SW480 (cell line): Measurements from ENCODE around the gene HHIPL1.

Experiments
- DNase-seq: peaks from one replicate; pipeline ENCODE4 v3.0.0-alpha.2; 2016; ENCODE audit warnings: low spot score

HHIPL1 gene

DNA sequence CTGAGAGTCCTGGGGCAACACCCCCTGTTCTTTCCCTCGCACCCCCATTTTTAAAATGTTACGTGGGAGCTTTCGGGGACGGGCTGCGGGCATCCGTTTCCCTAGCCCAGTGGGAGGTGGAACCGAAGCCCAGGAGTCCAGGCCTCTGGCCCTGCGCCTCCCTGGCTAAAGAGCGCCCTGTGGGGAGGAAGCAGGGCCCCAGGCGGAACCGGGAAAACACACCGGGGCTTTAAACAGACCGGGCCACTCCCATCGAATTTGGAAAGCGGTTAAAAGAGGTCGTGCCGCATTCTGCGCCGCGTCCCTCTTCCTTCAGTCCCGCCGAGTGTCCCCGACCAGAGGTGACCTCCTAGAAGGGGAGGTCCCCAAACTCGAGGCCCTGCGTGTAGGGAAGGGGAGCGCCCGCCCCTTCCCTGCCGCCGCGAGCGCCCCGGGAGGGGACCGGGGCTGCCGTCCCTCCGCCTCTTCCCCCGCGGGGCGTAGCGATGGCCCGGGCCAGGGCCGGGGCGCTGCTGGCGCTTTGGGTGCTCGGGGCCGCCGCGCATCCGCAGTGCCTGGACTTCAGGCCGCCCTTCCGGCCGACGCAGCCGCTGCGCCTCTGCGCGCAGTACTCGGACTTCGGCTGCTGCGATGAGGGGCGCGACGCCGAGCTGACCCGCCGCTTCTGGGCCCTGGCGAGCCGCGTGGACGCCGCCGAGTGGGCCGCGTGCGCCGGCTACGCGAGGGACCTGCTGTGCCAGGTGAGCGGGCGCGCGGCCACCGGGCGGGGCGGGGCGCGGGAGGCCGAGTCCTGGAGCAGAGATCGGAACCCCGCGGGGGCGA is at the start of gene HHIPL1:
TSS of gene HHIPL1 (plus strand) at position 407 of the 822 bp plus-strand sequence. CDS start at position 486, 79 bp downstream.
- DNase-seq: no peak

- DNase-seq: no peak
Observed at GRCh38 chr14:99595524-99595923, 49.4 kb upstream of the HHIPL1 start.

- no peak for DNase-seq
Observed at GRCh38 chr14:99596071-99596627, 48.8 kb upstream of the HHIPL1 start.

GRCh38 chr14:99596772-99597171 is 48.2 kb upstream of the HHIPL1 start:
- DNase-seq: no peak

DNA sequence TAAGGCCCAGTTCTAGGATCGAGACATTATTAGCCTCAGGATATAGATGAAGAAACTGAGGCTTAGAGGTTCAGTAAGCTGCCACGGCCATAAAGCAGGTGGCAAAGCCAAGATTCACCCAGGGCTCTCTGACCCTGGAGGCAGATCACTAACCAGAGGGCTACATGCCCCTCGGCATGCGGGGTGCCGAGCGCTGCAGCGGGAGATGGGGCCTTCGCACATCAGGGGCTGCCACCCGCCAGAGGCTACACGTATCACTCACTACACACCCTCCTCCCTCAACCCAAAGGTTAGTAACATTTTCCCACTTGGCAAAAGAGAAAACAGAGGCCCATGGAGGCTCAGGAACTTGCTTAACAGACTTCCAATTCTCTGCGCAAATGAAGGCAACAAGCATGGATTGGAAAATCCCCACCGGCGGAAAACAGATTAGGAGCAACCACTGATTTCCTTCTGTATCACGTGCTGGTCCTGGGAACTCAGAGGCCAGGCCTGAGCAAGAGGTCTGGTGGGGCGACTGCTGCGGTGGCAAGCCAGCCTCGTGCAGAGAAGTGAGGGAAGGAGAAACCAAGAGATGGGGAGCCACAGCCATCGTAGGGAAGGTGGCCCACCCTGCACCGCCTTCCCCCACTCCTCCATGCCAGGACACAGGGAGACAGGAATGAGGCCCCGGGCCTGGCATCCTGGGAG is 46.9 kb upstream of the HHIPL1 start:
- DNase-seq: no peak

GRCh38 chr14:99598774-99599173 is 46.2 kb upstream of the HHIPL1 start:
- no peak for DNase-seq

DNA sequence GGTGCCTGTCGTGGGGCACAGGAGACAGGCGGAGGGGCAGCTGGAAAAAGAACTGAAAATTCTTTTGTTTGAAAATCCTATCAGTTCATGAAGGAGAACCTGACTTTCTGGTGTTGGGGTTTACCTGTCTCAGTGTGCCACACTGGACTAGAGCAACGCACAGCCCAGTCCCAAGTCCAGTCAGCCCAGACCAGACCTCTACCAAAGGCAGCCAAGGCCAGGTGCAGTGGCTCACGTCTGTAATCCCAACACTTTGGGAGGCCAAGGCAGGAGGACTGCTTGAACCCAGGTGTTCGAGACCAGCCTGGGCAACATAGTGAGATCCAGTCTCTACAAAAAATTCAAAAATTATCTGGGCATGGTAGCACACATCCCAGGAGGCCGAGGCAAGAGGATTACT is 45.5 kb upstream of the HHIPL1 start:
- no peak for DNase-seq

DNA sequence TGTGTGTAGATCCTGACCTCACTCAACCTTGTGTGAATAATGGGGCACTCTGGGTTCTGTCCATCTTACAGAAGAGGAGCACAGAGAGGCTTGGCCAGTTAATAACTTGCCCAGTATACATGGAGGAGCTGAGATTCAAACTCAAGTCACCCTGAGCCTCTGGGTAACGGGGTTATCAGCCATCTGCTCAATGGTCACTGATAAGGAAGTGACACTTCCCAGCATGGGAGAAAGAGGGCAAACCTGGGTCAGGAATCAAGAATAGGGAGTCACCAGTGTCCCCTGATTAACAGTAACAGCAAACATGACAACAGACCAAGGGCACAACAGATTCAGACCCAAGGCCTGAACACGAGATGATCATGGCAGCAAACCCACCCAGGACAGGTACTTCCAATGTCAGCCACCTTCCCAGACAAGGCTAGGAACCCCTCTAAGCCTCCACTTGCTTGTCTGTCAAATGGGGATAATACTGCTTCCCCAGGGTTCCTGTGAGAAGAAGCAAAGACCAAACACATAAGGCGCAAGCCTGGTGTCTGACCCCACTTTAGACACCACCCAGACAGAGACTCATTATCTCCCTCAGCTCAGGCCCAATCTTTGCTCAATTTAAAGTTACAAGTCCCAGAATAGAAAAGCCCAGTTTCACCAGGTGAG is 44.6 kb upstream of the HHIPL1 start:
- no peak for DNase-seq

DNA sequence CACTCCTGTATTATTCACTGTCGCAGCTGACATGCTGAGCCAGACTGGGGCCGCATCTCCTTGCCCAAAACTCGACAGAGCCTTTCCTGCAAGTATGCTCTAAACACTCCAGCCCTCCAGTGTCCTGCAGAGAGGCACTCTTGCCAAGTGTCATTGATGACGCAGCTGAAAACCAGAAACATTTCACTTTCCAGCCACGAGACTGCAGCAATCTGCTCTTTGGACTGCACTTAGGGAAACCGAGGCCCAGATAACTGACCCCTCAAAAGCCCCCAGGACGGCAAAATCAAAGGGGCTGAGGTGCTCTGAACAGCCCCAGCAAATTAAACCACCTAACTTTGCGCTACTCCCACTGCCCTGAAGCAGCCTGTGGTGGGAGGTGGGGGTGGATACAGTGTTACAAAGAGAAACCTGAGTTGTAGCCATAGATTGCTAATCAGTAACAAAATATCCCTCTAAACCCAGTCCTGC is 43.5 kb upstream of the HHIPL1 start:
- no peak for DNase-seq

DNA sequence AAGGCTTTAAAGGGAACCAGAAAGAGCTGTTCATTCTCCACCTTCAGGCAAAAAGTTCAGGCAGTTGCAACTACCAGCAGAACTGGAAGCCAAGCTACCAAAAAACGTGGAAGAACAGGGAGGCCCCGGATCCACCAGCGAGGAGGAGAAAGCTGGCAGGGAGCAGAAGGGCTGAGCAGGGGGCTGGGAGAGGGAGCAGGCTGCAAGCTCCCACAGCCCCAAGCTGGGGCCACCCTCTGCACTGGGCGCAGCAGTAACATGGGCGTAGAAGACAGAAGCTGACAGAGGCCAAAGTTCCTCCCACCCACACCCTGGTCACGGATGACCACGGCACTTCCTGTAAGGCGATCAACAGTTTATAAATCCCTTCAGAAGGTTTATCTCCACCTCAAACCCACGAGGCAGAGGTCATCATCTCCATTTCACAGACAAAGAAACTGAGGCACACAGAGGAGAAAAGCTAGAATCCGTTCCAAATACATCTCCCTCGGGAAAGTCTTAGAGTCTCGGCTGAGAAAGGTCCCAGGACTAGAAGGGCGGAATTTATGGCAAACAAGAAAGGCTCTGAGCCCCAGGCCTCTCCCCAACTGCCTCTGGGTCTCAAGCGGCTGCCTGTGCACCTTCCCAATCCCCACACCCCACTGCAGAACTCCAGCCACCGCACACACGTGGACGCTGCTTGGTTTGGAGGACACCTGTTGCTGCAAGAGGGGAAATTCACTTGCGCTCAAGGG is 42.7 kb upstream of the HHIPL1 start:
- peak; percentile 49 for DNase-seq

GRCh38 chr14:99602788-99603415 is 42.0 kb upstream of the HHIPL1 start:
- DNase-seq: no peak

DNA sequence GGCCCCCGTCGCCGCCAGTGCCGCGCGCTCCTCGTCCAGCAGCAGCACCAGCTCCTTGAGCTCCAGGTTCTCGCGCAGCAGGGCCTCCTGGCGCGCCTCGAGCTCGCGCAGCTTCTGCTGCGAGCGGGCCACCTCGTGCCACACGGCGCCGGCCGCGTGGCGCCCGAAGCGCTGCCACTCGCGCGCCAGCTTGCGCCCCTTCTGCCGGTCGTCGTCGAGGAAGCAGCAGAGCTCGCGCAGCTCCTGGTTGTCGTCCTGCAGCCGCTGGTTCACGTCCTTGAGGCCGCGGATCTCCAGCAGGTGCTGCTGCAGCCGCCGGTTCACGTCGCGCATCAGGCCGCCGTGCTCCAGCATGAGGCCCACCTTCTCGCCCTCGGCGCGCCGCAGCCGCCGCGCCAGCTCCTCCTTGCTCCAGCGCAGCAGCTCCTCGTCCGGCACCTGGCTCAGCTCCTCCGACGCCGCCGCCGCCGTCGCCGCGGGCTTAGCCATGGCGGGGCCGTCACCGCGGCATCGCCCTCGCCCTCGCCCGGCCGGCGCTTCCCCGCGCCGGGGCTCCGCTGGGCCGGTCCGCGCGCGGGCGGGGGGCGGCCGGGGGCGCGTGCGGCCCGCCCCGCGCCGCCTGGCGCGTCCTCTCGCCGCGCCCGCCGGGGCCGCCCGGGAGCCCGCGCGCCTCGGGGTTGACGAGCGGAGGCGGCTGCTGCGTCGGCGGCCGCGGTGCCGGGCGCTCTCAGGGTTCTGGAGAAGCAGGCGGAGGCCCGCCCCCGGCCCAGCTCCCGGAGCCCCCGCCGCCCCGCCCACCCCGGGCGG is 41.3 kb upstream of the HHIPL1 start, which contains the start of gene CCDC85C:
TSS of gene CCDC85C (minus strand) at position 737 of the 807 bp plus-strand sequence. CDS start at position 489, 248 bp downstream.
- DNase-seq: peak; percentile 60

DNA sequence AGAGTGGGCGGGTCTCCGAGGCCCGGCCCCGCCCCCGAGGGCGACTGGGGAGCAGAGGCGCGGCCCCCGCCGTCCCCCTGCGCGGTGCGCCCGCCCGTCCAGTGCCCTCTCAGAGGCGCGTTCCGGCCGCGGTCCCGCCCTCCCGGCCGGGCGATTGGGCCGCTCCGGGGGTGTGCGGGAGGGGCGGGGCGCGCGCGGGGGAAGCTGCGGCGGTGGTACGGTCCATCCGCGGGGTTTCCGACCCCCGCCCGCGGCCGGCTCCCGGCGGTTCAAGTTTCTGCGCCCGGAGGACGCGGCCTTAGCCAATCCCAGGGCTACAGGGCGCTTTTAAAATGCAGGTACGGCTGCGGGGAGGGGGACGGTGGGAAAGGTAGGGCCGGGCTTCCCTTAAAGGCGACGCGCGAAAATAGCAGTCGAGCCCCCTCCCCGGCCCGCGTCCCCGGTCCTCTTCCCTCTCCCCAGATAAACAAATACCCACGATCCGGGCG is 40.6 kb upstream of the HHIPL1 start:
- DNase-seq: peak; percentile 96

GRCh38 chr14:99604766-99605298 is 40.1 kb upstream of the HHIPL1 start:
- DNase-seq: peak; percentile 65

- DNase-seq: peak; percentile 77
Observed at GRCh38 chr14:99605299-99605961, 39.5 kb upstream of the HHIPL1 start.

DNA sequence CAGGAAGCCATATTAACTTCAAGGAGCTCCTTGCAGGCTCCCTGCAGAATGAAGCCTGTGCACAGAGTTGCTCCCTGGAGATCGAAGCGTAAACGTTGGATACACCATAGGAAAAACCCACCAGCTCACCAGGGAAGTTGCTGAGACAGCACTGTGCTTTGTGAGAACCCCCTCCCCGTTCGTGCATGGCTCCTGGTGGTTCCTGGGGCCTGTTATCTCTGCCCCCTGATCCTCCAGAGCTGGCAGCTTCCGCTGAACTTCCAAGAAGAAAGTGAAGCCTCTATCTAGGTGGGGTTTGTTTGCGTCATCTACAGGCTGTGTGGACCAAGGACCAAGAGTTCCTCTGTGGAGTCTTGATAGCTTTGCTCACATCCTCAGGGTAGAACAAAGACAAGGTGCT is 38.6 kb upstream of the HHIPL1 start:
- no peak for DNase-seq

GRCh38 chr14:99608591-99608990 is 36.3 kb upstream of the HHIPL1 start:
- DNase-seq: no peak

- no peak for DNase-seq
Observed at GRCh38 chr14:99609245-99610170, 35.4 kb upstream of the HHIPL1 start.
